GM23338 (cell line): Measurements from ENCODE around the gene SAMD13. TPM values are rescaled to one million over a fixed set of nuclear protein-coding genes. Genes with fewer than 3 reads are reported as not detected.

ENCODE experiments used
- ATAC-seq: fragments of 200-7000 bp; cut with Tn5 transposase; 3 replicates; pipeline ENCODE4 v1.9.1; 2020
- DNase-seq: peaks from one replicate; pipeline ENCODE4 v3.0.0-alpha.2; 2015; ENCODE audit warnings: low spot score
- H2AFZ ChIP-seq: fragments of 200-600 bp; sonication (generic); 2 replicates; pipeline ENCODE4 v1.8.0; 2016; ENCODE audit warnings: antibody characterized with exemption, mild to moderate bottlenecking, moderate library complexity
- H3F3A ChIP-seq: fragments of 200-600 bp; sonication (generic); replicated peaks from 2 replicates; pipeline ENCODE4 v1.8.0; 2017; ENCODE audit warnings: antibody characterized with exemption, mixed run types, low read depth
- H3K27ac ChIP-seq: fragments of 200-600 bp; sonication (generic); 2 replicates; pipeline ENCODE4 v1.6.1; 2016; ENCODE audit warnings: low read depth
- H3K27me3 ChIP-seq: fragments of 200-600 bp; sonication (generic); 2 replicates; pipeline ENCODE4 v1.8.0; 2016; ENCODE audit warnings: mild to moderate bottlenecking, mixed run types, moderate library complexity; ENCODE audit not compliant: insufficient read depth
- H3K36me3 ChIP-seq: fragments of 200-600 bp; sonication (generic); 2 replicates; pipeline ENCODE4 v1.8.0; 2016; ENCODE audit warnings: mild to moderate bottlenecking; ENCODE audit not compliant: insufficient read depth
- H3K4me1 ChIP-seq: fragments of 200-600 bp; sonication (generic); 2 replicates; pipeline ENCODE4 v1.8.0; 2016; ENCODE audit warnings: mild to moderate bottlenecking, moderate library complexity; ENCODE audit not compliant: insufficient read depth
- H3K4me2 ChIP-seq: fragments of 200-600 bp; sonication (generic); 2 replicates; pipeline ENCODE4 v1.7.1; 2017; ENCODE audit warnings: mixed run types
- H3K4me3 ChIP-seq: fragments of 200-600 bp; sonication (generic); 2 replicates; pipeline ENCODE4 v1.6.1; 2016; ENCODE audit warnings: mixed run types
- H3K79me2 ChIP-seq: fragments of 200-600 bp; sonication (generic); replicated peaks from 2 replicates; pipeline ENCODE4 v1.8.0; 2017; ENCODE audit warnings: mild to moderate bottlenecking; ENCODE audit not compliant: insufficient read depth
- H3K9me2 ChIP-seq: fragments of 200-600 bp; sonication (generic); 2 replicates; pipeline ENCODE4 v1.8.0; 2017; ENCODE audit not compliant: insufficient read depth
- H4K20me1 ChIP-seq: fragments of 200-600 bp; sonication (generic); replicated peaks from 2 replicates; pipeline ENCODE4 v1.8.0; 2017; ENCODE audit warnings: mild to moderate bottlenecking; ENCODE audit not compliant: insufficient read depth
- H3K27ac Mint-ChIP-seq: 2 replicates; pipeline ENCODE4 v1.8.0; 2020; ENCODE audit warnings: inconsistent platforms, mild to moderate bottlenecking, moderate library complexity, mixed read lengths
- H3K27me3 Mint-ChIP-seq: 3 replicates; pipeline ENCODE4 v1.8.0; 2022; ENCODE audit warnings: low read depth, mild to moderate bottlenecking, moderate library complexity, mixed read lengths, inconsistent platforms; ENCODE audit not compliant: insufficient read depth, poor library complexity
- H3K36me3 Mint-ChIP-seq: 3 replicates; pipeline ENCODE4 v1.8.0; 2021; ENCODE audit warnings: low read depth, mild to moderate bottlenecking, inconsistent platforms, moderate library complexity, mixed read lengths
- H3K4me1 Mint-ChIP-seq: 3 replicates; pipeline ENCODE4 v1.8.0; 2020; ENCODE audit warnings: mild to moderate bottlenecking, inconsistent platforms, mixed read lengths
- H3K4me3 Mint-ChIP-seq: 3 replicates; pipeline ENCODE4 v1.8.0; 2021; ENCODE audit warnings: moderate library complexity, mild to moderate bottlenecking, inconsistent platforms, mixed read lengths
- H3K9me3 Mint-ChIP-seq: 3 replicates; pipeline ENCODE4 v1.8.0; 2020; ENCODE audit warnings: moderate library complexity, mild to moderate bottlenecking, inconsistent platforms, mixed read lengths
- CREB1 ChIP-seq: fragments of 250-450 bp; sonication (Bioruptor Pico); IDR thresholded peaks from 2 replicates; pipeline ENCODE4 v1.5.0; 2020; ENCODE audit warnings: low read depth, mild to moderate bottlenecking, moderate library complexity
- EZH2 ChIP-seq: fragments of 200-600 bp; sonication (generic); IDR thresholded peaks from one replicate; pipeline ENCODE4 v1.8.0; 2017; ENCODE audit warnings: antibody characterized with exemption, mild to moderate bottlenecking, low read depth; ENCODE audit not compliant: unreplicated experiment
- JUNB ChIP-seq: IDR thresholded peaks from one replicate; pipeline ENCODE4 v1.6.1; 2016; ENCODE audit warnings: antibody characterized with exemption; ENCODE audit not compliant: unreplicated experiment
- NANOG ChIP-seq: IDR thresholded peaks from 2 replicates; pipeline ENCODE4 v1.6.1; 2016; ENCODE audit warnings: antibody characterized with exemption, borderline replicate concordance
- POLR2AphosphoS5 ChIP-seq: IDR thresholded peaks from 2 replicates; pipeline ENCODE4 v1.6.1; 2016; ENCODE audit warnings: antibody characterized with exemption, low read depth
- STAT1 ChIP-seq: IDR thresholded peaks from one replicate; pipeline ENCODE4 v1.6.1; 2016; ENCODE audit warnings: antibody characterized with exemption; ENCODE audit not compliant: unreplicated experiment
- polyA plus RNA-seq: library from polyadenylated mRNA; unstranded; fragments of >200 nt; fragmentation: Nextera tagmentation; extraction: Ambion mirVana; gene quantifications from 2 replicates; pipeline ENCODE4 v1.2.1, GENCODE V29; 2016
- total RNA-seq: library from RNA; depleted of rRNA; stranded (reverse); fragments of >200 nt; shearing (Covaris generic); gene quantifications from 2 replicates; pipeline ENCODE4 v1.2.3, GENCODE V29; 2014
- TF ChIP-seq, protein P1 (sequence below): fragments of 250-450 bp; sonication (Bioruptor Pico); IDR thresholded peaks from 2 replicates; pipeline ENCODE4 v1.5.0; 2020; ENCODE audit warnings: mild to moderate bottlenecking, moderate library complexity
- TF ChIP-seq, protein P2 (sequence below), 2 experiments: fragments of 200-600 bp in 1 of 2; sonication (generic) in 1 of 2; conservative IDR thresholded peaks; 2 replicates each; pipeline versions ENCODE4 v1.5.1 to v1.6.1; 2016 to 2017; ENCODE audit warnings: antibody characterized with exemption in 2 of 2, low read depth in 2 of 2, mild to moderate bottlenecking in 2 of 2, moderate library complexity in 1 of 2

Gene SAMD13
- total and polyA plus RNA-seq, 2 experiments from 2014 or later = 2.5 to 3.6 TPM

DNA sequence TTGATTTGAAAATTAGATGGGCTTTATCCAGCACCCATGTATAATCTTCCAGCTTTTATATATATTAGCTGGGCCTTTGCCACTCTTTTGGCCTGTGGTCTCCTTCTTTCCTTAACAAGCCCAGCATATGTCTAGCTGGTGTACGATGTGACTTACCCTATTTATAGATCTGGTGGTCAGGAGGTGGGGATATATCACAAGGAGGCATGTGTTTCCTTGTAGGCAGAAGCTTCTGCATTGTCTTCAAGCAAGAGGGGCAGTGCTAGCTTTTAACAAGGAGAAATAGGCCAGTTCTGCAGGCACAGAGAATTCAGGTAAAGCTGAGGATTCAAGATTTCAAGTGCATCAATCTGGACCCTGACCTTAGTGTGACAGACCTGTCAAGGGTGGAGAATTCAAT lies 58.8 kb downstream of the SAMD13 start (continued):
- TF ChIP-seq, protein P1, sequence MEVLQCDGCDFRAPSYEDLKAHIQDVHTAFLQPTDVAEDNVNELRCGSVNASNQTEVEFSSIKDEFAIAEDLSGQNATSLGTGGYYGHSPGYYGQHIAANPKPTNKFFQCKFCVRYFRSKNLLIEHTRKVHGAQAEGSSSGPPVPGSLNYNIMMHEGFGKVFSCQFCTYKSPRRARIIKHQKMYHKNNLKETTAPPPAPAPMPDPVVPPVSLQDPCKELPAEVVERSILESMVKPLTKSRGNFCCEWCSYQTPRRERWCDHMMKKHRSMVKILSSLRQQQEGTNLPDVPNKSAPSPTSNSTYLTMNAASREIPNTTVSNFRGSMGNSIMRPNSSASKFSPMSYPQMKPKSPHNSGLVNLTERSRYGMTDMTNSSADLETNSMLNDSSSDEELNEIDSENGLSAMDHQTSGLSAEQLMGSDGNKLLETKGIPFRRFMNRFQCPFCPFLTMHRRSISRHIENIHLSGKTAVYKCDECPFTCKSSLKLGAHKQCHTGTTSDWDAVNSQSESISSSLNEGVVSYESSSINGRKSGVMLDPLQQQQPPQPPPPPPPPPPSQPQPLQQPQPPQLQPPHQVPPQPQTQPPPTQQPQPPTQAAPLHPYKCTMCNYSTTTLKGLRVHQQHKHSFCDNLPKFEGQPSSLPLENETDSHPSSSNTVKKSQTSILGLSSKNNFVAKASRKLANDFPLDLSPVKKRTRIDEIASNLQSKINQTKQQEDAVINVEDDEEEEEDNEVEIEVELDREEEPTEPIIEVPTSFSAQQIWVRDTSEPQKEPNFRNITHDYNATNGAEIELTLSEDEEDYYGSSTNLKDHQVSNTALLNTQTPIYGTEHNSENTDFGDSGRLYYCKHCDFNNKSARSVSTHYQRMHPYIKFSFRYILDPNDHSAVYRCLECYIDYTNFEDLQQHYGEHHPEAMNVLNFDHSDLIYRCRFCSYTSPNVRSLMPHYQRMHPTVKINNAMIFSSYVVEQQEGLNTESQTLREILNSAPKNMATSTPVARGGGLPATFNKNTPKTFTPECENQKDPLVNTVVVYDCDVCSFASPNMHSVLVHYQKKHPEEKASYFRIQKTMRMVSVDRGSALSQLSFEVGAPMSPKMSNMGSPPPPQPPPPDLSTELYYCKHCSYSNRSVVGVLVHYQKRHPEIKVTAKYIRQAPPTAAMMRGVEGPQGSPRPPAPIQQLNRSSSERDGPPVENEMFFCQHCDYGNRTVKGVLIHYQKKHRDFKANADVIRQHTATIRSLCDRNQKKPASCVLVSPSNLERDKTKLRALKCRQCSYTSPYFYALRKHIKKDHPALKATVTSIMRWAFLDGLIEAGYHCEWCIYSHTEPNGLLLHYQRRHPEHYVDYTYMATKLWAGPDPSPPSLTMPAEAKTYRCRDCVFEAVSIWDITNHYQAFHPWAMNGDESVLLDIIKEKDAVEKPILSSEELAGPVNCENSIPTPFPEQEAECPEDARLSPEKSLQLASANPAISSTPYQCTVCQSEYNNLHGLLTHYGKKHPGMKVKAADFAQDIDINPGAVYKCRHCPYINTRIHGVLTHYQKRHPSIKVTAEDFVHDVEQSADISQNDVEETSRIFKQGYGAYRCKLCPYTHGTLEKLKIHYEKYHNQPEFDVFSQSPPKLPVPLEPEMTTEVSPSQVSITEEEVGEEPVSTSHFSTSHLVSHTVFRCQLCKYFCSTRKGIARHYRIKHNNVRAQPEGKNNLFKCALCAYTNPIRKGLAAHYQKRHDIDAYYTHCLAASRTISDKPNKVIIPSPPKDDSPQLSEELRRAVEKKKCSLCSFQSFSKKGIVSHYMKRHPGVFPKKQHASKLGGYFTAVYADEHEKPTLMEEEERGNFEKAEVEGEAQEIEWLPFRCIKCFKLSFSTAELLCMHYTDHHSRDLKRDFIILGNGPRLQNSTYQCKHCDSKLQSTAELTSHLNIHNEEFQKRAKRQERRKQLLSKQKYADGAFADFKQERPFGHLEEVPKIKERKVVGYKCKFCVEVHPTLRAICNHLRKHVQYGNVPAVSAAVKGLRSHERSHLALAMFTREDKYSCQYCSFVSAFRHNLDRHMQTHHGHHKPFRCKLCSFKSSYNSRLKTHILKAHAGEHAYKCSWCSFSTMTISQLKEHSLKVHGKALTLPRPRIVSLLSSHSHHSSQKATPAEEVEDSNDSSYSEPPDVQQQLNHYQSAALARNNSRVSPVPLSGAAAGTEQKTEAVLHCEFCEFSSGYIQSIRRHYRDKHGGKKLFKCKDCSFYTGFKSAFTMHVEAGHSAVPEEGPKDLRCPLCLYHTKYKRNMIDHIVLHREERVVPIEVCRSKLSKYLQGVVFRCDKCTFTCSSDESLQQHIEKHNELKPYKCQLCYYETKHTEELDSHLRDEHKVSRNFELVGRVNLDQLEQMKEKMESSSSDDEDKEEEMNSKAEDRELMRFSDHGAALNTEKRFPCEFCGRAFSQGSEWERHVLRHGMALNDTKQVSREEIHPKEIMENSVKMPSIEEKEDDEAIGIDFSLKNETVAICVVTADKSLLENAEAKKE (CRISPR knock-in tag) = no peak
- TF ChIP-seq NANOG (no peak), POLR2AphosphoS5 (no peak)
- TF ChIP-seq, protein P2, sequence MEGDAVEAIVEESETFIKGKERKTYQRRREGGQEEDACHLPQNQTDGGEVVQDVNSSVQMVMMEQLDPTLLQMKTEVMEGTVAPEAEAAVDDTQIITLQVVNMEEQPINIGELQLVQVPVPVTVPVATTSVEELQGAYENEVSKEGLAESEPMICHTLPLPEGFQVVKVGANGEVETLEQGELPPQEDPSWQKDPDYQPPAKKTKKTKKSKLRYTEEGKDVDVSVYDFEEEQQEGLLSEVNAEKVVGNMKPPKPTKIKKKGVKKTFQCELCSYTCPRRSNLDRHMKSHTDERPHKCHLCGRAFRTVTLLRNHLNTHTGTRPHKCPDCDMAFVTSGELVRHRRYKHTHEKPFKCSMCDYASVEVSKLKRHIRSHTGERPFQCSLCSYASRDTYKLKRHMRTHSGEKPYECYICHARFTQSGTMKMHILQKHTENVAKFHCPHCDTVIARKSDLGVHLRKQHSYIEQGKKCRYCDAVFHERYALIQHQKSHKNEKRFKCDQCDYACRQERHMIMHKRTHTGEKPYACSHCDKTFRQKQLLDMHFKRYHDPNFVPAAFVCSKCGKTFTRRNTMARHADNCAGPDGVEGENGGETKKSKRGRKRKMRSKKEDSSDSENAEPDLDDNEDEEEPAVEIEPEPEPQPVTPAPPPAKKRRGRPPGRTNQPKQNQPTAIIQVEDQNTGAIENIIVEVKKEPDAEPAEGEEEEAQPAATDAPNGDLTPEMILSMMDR (conservative IDR thresholded peaks at IDR 0.05; ENCODE audit: low read depth in 2 of 2) = no peak

GRCh38 chr1:84361796-84362195 lies 60.3 kb downstream of the SAMD13 start:
- no peak overlapping the region for H3K4me3 ChIP-seq
- no peaks in the 10 kb centered on the region for H3K36me3 ChIP-seq
- Mint-ChIP-seq H3K36me3 (no peaks in the 10 kb centered on the region), H3K4me3 (no peak overlapping the region), H3K9me3 (no peaks in the 10 kb centered on the region), H3K27me3 (peaks cover 4% of the 10 kb centered on the region), H3K27ac (no peak overlapping the region), H3K4me1 (no peaks in the 10 kb centered on the region)
- no peak overlapping the region for H2AFZ ChIP-seq
- no peaks in the 10 kb centered on the region for H3F3A ChIP-seq
- ATAC-seq (no peak), DNase-seq (no peak)
- no peaks in the 10 kb centered on the region for H4K20me1 ChIP-seq
- peaks cover 6% of the 10 kb centered on the region for H3K9me2 ChIP-seq
- no peak overlapping the region for H3K4me2 ChIP-seq
- H3K27me3 ChIP-seq = no peaks in the 10 kb centered on the region
- H3K27ac ChIP-seq = no peak overlapping the region
- H3K79me2 ChIP-seq = no peaks in the 10 kb centered on the region
- no peaks in the 10 kb centered on the region for H3K4me1 ChIP-seq
- TF ChIP-seq EZH2 = no peak
- no peak for TF ChIP-seq STAT1
- TF ChIP-seq, protein P1 (CRISPR knock-in tag) = no peak
- no peak for TF ChIP-seq JUNB
- no peak for TF ChIP-seq CREB1 (CRISPR knock-in tag)
